Measurements from ENCODE around the gene AXIN1.

DNA sequence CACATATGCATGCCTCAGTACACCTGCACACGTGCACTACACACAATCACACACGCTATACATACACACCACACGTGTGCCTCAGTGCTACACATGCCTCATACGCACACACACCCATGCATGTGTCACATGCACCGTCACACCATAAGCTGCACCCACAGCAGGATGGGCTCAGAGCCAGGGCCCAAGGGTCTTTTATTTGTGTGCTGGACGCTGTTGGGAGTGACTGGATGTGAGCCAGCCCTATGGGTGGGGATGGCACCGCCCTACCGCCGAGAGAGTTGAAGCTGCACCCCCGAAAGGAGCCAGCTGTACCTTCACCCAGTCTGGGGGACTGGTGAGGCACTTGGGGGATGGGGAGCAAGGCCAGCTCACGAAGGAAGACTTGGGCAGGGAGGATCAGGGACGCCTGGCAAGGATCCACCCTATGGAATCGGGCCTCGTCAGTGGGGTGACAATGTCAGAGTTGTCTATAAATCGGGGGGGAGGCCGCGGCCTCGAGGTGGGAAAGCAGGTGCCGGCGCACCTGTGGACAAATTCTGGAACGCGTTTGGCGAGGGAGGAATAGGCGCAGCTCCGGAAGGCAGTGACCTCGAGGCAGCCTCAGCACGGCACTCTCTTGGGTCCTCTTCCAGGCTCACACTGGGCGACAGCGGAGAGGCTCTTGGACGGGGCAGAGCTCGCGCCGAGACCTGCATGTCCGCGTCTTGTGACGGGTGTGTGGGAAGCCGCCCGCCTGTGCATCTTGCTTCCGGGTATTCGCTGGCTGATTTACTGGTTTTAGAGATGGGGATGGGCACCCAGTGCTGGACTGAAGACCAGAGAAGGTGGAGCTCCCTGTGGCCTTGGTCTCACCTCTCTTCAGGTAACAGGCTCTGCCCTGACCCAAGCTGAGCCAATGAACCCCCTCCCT, 84.1 kb downstream of the AXIN1 start:
- TF ChIP-seq, protein P1, sequence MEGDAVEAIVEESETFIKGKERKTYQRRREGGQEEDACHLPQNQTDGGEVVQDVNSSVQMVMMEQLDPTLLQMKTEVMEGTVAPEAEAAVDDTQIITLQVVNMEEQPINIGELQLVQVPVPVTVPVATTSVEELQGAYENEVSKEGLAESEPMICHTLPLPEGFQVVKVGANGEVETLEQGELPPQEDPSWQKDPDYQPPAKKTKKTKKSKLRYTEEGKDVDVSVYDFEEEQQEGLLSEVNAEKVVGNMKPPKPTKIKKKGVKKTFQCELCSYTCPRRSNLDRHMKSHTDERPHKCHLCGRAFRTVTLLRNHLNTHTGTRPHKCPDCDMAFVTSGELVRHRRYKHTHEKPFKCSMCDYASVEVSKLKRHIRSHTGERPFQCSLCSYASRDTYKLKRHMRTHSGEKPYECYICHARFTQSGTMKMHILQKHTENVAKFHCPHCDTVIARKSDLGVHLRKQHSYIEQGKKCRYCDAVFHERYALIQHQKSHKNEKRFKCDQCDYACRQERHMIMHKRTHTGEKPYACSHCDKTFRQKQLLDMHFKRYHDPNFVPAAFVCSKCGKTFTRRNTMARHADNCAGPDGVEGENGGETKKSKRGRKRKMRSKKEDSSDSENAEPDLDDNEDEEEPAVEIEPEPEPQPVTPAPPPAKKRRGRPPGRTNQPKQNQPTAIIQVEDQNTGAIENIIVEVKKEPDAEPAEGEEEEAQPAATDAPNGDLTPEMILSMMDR (IDR thresholded peaks at IDR 0.05): no peak
- no peak for TF ChIP-seq POLR2A (IDR thresholded peaks at IDR 0.05)
